NOMO-1 treated with dmso at 0.1 percent for 144 hours (cell line): ENCODE results near the gene CFAP157.

ENCODE experiments used
- DNase-seq: peaks from one replicate; lab custom pipeline; 2025; ENCODE audit not compliant: unreplicated experiment; lab: John Stamatoyannopoulos, UW

CFAP157 gene

GRCh38 chr9:127692071-127692470 lies 14.7 kb upstream of the CFAP157 start:
- DNase-seq = no peak

GRCh38 chr9:127693143-127693542 lies 13.6 kb upstream of the CFAP157 start:
- DNase-seq = no peak

- no peak for DNase-seq
Observed at GRCh38 chr9:127693697-127694096, 13.1 kb upstream of the CFAP157 start.

- no peak for DNase-seq
Observed at GRCh38 chr9:127694890-127695720, 11.7 kb upstream of the CFAP157 start.

- DNase-seq = no peak
Observed at GRCh38 chr9:127697575-127697974, 9.2 kb upstream of the CFAP157 start.

GRCh38 chr9:127698386-127698785 lies 8.4 kb upstream of the CFAP157 start:
- DNase-seq = no peak

GRCh38 chr9:127698985-127699670 lies 7.7 kb upstream of the CFAP157 start:
- peak; percentile 87 for DNase-seq

- no peak for DNase-seq
Observed at GRCh38 chr9:127700140-127700539, 6.6 kb upstream of the CFAP157 start.

GRCh38 chr9:127700594-127701255 lies 6.1 kb upstream of the CFAP157 start:
- no peak for DNase-seq

- DNase-seq = no peak
Observed at GRCh38 chr9:127703289-127703946, 3.4 kb upstream of the CFAP157 start.

- no peak for DNase-seq
Observed at GRCh38 chr9:127705577-127706379, 1.0 kb upstream of the CFAP157 start.

GRCh38 chr9:127707766-127708165 lies 978 bp downstream of the CFAP157 start:
- no peak for DNase-seq

- DNase-seq = no peak
Observed at GRCh38 chr9:127708952-127709587, 2.3 kb downstream of the CFAP157 start.

- no peak for DNase-seq
Observed at GRCh38 chr9:127710204-127710783, 3.5 kb downstream of the CFAP157 start.

- DNase-seq = no peak
Observed at GRCh38 chr9:127711226-127711701, 4.5 kb downstream of the CFAP157 start.

- no peak for DNase-seq
Observed at GRCh38 chr9:127711831-127712274, 5.1 kb downstream of the CFAP157 start.

- no peak for DNase-seq
Observed at GRCh38 chr9:127712371-127712770, 5.6 kb downstream of the CFAP157 start.

GRCh38 chr9:127712867-127713266 lies 6.1 kb downstream of the CFAP157 start:
- no peak for DNase-seq

- DNase-seq = no peak
Observed at GRCh38 chr9:127714020-127714750, 7.4 kb downstream of the CFAP157 start.
